Right lobe of liver (tissue), 6 donors: ENCODE measurements around the gene KIRREL3. TPM values are rescaled to one million over a fixed set of nuclear protein-coding genes. Genes with fewer than 3 reads are reported as not detected.

ENCODE experiments used
- ATAC-seq, 4 donors: fragments of 200-7000 bp; cut with Tn5 transposase; one replicate each; pipeline ENCODE4 v1.9.1; 2020; ENCODE audit warnings: mild to moderate bottlenecking in 4 of 4, moderate library complexity in 4 of 4
- DNase-seq, 3 donors: peaks; one replicate each; pipeline ENCODE4 v3.0.0-alpha.2; 2020
- H3K27ac ChIP-seq, 3 donors: fragments of 200-600 bp; one replicate each; pipeline ENCODE4 v1.8.0; 2022
- H3K27me3 ChIP-seq, 2 donors: fragments of 200-600 bp; one replicate each; pipeline ENCODE4 v1.8.0; 2022
- H3K36me3 ChIP-seq, 4 donors: fragments of 200-600 bp; sonication (generic) in 1 of 4; one replicate each; pipeline versions ENCODE4 v1.5.1 to v1.8.0; 2017 to 2022; ENCODE audit warnings: control low read depth in 1 of 4
- H3K4me1 ChIP-seq, 4 donors: fragments of 200-600 bp; sonication (generic) in 1 of 4; one replicate each; pipeline versions ENCODE4 v1.5.1 to v1.8.0; 2017 to 2022; ENCODE audit warnings: control low read depth in 1 of 4
- H3K4me3 ChIP-seq, 3 donors: fragments of 200-600 bp; one replicate each; pipeline ENCODE4 v1.8.0; 2022
- H3K9me3 ChIP-seq, 4 donors: fragments of 200-600 bp; sonication (generic) in 1 of 4; one replicate each; pipeline versions ENCODE4 v1.5.1 to v1.8.0; 2017 to 2022; ENCODE audit warnings: control low read depth in 1 of 4
- POLR2A ChIP-seq: fragments of 450-650 bp; IDR thresholded peaks from one replicate; pipeline ENCODE4 v1.6.1; 2017; ENCODE audit warnings: antibody characterized with exemption, mild to moderate bottlenecking
- WGBS: methylation state at CpG from one replicate; pipeline ENCODE4 v1.1.6; 2018; ENCODE audit warnings: low coverage, low lambda C conversion rate; ENCODE audit not compliant: insufficient coverage; ENCODE audit errors: missing lambda C conversion rate; 5-methylcytosine and 5-hydroxymethylcytosine counted together
- intact Hi-C, 2 donors: fragments of 100-400 bp; cut with DNase I; formaldehyde crosslinking; loops; one replicate each; pipeline versions ENCODE4 v1.11.2 to v1.14.1; 2022
- total RNA-seq, 6 experiments: library from RNA; depleted of rRNA in 2 of 6; stranded (reverse); fragments of >200 nt in 2 of 6; fragmentation: NEBNext Ultra II Directional in 3 of 6; extraction: Animal tissue kit (Norgen Biotek cat#: 25700) in 3 of 6; gene quantifications; one replicate each; pipeline versions ENCODE4 v1.1.0 to v1.2.4, GENCODE V29; 2016 to 2023
- TF ChIP-seq, protein P1 (sequence below), 4 donors: fragments of 200-600 bp in 3 of 4; fragments of 450-650 bp in 1 of 4; IDR thresholded peaks; one replicate each; pipeline versions ENCODE4 v1.5.1 to v1.8.0; 2016 to 2022; ENCODE audit warnings: antibody characterized with exemption in 4 of 4, mild to moderate bottlenecking in 2 of 4
- donor health status: DM: no; HTN: yes; CAD: no.
- donor health status: DM: no; HTN: no; CAD: no.
- donor health status: DM: no; HTN: no; CAD: no.
- donor health status: DM: no; HTN: yes; CAD: no.
- donor health status: DM: no; HTN: yes; CAD: no.

KIRREL3 gene
- total RNA-seq, 6 experiments from 2014 or later, result not detected

DNA sequence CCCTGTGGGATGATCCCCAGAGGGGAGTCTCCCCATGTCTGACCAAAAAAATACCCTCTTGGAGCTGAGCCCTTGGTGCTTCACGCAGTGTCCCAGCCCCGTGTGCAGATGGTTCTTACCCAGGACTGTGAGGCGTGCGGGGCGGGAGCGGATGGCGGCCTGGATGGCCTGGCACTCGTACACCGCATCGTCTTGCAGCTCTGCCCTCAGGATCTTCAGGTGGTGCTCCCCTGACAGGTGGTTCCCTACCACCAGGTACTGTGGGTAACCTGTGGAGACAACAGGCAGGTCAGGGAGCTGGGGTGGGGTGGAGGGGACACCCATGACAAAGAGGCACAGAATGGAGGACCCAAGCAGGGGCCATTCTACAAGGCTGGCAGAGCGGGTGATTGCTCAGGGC, 479.4 kb downstream of the KIRREL3 start:
- DNase-seq (no peak), ATAC-seq (no peak)
- 85% methylated on average over 7 of the region's 11 CpGs for WGBS
- no peaks in the 10 kb centered on the region for H3K27me3 ChIP-seq
- intact Hi-C loops, result no loop called here
- no peak overlapping the region for H3K27ac ChIP-seq
- TF ChIP-seq, protein P1, sequence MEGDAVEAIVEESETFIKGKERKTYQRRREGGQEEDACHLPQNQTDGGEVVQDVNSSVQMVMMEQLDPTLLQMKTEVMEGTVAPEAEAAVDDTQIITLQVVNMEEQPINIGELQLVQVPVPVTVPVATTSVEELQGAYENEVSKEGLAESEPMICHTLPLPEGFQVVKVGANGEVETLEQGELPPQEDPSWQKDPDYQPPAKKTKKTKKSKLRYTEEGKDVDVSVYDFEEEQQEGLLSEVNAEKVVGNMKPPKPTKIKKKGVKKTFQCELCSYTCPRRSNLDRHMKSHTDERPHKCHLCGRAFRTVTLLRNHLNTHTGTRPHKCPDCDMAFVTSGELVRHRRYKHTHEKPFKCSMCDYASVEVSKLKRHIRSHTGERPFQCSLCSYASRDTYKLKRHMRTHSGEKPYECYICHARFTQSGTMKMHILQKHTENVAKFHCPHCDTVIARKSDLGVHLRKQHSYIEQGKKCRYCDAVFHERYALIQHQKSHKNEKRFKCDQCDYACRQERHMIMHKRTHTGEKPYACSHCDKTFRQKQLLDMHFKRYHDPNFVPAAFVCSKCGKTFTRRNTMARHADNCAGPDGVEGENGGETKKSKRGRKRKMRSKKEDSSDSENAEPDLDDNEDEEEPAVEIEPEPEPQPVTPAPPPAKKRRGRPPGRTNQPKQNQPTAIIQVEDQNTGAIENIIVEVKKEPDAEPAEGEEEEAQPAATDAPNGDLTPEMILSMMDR (IDR thresholded peaks at IDR 0.05), result no peak
- no peak for TF ChIP-seq POLR2A
- no peaks in the 10 kb centered on the region for H3K36me3 ChIP-seq
- no peak overlapping the region for H3K4me3 ChIP-seq
- H3K9me3 ChIP-seq, result no peaks in the 10 kb centered on the region
- H3K4me1 ChIP-seq, result no peaks in the 10 kb centered on the region

DNA sequence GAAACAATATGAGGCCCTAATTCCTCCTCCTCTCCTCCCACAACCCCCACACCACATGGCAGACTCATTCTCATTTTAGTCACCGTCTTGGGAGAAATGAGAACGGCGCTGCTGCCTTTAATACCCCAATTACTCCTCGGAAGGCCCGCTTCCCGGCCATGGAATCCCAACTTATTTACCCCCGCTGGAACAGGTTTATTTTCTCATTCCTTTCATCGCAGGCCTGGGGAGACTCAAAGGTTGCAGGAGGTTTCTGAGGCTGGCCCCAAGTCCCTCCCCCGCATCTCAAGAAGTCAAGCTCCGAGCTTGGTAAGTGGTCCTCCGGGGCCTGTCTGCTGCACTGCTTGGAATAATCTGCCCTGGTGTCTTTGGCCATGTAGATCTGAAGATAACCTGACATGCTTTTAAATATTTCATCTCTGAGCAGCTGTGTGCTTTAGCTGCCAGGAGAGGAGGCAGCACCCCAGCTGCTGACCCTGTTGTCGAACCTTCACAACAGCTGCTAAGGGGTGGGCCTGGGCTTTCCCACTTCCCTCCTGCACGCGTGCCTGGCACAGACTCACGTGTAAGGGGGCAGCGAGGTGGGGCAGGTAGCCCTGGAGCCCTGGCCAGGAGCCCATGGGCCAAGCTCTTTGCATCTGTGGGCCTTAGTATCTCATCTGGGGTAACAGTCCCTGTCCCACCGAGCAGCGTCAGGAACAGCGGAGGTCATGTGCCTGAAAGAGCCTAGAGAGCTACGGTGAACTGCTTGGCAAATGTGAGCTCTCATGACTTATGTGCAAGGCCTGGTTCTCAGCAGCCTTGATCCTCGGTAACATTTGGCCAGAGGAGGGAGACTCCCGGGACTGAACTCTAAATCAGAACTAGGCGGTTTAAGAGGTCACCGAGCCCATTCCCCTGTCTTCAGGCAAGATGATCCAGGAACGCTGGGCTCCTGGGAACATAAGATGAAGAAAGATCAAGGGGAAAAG, 480.5 kb downstream of the KIRREL3 start:
- Histone ChIP-seq H3K27me3 (no peaks in the 10 kb centered on the region), H3K27ac (no peak overlapping the region), H3K36me3 (no peaks in the 10 kb centered on the region), H3K9me3 (no peaks in the 10 kb centered on the region), H3K4me3 (no peak overlapping the region), H3K4me1 (no peaks in the 10 kb centered on the region)
- WGBS, result 68% methylated on average over 14 of the region's 25 CpGs
- intact Hi-C loops, result no loop called here
- TF ChIP-seq, protein P1 (IDR thresholded peaks at IDR 0.05), result no peak
- TF ChIP-seq POLR2A, result no peak
- no peak for ATAC-seq
- DNase-seq, result no peak

DNA sequence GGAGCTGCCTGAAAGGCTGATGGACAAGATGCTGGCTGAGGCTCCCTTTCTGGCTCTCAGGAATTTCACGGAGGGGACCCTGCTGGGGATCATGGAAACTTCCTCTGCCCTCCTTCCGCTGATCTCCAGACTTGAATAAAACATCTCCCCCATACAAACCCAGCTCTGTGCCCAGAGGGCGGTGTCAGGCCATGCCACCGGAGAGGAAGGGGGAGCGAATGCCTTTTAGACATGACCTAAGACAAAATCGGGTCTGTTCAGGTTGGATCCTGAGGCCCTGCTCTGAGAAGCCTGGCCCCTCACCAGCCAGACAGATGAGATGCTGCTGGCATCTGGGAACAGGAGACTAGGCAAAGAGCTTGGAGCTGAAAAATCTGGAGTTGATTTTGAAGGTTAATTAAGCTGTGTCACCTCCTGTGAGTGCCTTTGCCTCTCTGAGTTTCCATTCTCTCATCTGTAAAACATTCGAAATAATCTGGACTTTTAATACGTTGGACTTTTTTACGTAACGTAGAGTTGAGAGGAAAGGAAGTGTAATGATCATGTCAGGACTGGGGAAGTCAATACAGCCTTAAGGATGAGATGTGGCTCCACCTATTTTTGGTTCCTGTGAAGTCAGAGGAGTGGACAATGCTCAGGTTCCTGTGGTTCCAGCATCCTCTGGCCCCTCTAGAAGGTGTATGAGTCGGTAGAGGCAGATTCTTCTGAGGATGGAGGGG, 481.4 kb downstream of the KIRREL3 start:
- Histone ChIP-seq H3K4me3 (no peak overlapping the region), H3K27ac (no peak overlapping the region), H3K4me1 (no peaks in the 10 kb centered on the region), H3K27me3 (no peaks in the 10 kb centered on the region), H3K36me3 (no peaks in the 10 kb centered on the region), H3K9me3 (no peaks in the 10 kb centered on the region)
- 64% methylated on average over 6 of the region's 11 CpGs for WGBS
- TF ChIP-seq, protein P1 (IDR thresholded peaks at IDR 0.05), result no peak
- no peak for TF ChIP-seq POLR2A
- DNase-seq (no peak), ATAC-seq (no peak)
- intact Hi-C loops, result no loop called here

DNA sequence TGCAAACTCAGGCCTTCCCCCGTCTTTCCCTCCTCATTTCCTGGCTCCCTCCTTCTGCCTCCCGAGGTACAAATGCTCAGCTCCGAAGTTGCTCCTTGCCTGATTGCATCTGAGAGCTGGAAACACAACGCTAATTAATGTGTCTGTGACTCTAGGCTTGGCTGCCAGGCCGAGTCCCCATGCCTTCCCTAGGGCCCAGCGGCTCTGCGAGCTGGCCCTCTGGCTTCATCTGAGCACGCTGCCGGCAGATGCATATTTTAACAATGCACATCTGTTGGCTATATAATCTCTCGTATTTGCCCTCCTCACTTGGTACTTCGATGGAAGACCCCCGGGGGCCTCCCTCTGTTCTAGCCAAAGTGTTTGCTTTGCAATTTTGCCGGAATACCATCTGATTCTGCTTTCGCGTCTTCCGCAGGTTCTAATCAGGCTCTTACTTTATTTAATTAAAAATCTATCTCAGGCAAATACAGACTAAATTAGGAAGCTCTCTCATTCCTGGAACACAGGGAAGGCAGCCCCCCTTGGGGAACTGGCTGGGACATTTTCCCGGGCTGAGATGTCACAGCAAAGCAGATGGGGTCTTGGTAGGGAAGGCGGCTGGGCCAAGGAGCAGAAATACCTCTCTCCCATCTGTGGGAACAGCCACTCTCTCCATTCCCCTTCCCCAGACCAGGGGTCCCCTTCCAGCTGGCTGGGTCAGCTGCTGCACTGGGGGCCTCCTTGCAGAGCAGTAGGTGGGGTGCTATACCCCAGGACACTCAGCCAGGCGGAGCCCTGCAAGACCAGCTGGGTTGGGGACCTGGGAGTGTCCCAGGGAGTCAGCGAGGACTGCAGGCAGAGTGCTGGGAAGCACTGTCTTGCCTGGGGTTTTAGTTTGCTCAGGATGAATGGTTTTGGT, 482.2 kb downstream of the KIRREL3 start:
- Histone ChIP-seq H3K4me3 (no peak overlapping the region), H3K27ac (no peak overlapping the region), H3K4me1 (no peaks in the 10 kb centered on the region), H3K27me3 (no peaks in the 10 kb centered on the region), H3K36me3 (no peaks in the 10 kb centered on the region), H3K9me3 (no peaks in the 10 kb centered on the region)
- DNase-seq, result no peak
- WGBS, result 67% methylated on average over 19 of the region's 20 CpGs
- no peak for ATAC-seq
- intact Hi-C loops, result no loop called here
- TF ChIP-seq, protein P1 (IDR thresholded peaks at IDR 0.05), result no peak
- TF ChIP-seq POLR2A, result no peak
